Tibial nerve (tissue), 4 donors: Measurements from ENCODE around the gene RNASEH2A.

Experiments
- CTCF ChIP-seq, 5 experiments: fragments of 200-600 bp in 3 of 5; fragments of 450-650 bp in 2 of 5; sonication (generic) in 3 of 5; IDR thresholded peaks; one replicate each; pipeline ENCODE4 v1.5.1; 2016 to 2019; ENCODE audit warnings: antibody characterized with exemption in 5 of 5, mild to moderate bottlenecking in 3 of 5, moderate library complexity in 2 of 5
- EP300 ChIP-seq, 2 donors: sonication (generic); formaldehyde crosslinking; IDR thresholded peaks; one replicate each; pipeline ENCODE4 v1.6.1; 2017; ENCODE audit warnings: antibody characterized with exemption in 2 of 2, mild to moderate bottlenecking in 1 of 2

DNA sequence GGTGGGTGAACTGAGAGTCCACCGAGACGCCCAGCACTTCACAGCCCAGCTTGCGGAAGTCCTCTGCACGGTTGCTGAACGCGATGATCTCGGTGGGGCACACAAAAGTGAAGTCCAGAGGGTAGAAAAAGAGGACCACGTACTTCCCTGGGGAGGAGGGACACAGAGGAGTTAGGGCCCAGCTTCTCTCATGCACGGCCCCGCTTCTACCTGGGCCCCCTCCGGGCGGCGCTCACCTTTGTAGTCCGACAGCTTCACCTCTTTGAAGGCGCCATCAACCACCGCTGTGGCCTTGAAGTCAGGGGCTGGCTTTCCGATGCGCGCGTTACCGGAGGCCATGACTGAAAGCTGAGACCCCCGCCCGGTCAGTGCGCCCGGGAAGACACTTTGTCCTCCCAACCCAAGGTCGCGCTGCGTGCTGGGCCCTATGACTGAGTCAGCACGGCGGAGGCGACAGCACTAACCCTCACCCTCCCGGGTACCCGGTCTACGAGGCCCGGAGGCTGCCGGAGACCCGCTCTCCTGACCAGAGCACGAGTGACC is 5.4 kb upstream of the RNASEH2A start:
- TF ChIP-seq CTCF (IDR thresholded peaks at IDR 0.05), result peak in 1 of 5 experiments; percentile 2
- TF ChIP-seq EP300 (IDR thresholded peaks at IDR 0.05), result no peak
